K562 (cell line): ENCODE results near the gene ZNF189. TPM values are rescaled to one million over a fixed set of nuclear protein-coding genes. Genes with fewer than 3 reads are reported as not detected.

Experiments
- ATAC-seq: fragments of 200-7000 bp; cut with Tn5 transposase; 3 replicates; pipeline ENCODE4 v1.9.1; 2020; ENCODE audit warnings: moderate library complexity
- BruUV-seq: library from RNA; stranded (reverse); fragments of 400-500 nt; replicated peaks from 2 replicates; lab custom pipeline; 2021; lab: Mats Ljungman, UMichigan
- CTCF ChIA-PET: fragments of 300-600 bp; formaldehyde crosslinking; extraction: SDS; loops from one replicate; lab custom pipeline; 2021; ENCODE audit warnings: low intra/inter-chr PET ratio; lab: Yijun Ruan, JAX
- POLR2A ChIA-PET: fragments of 300-600, 350-650 bp; sonication (Branson Sonifier 250); formaldehyde crosslinking; extraction: SDS; loops from one replicate; lab custom pipeline; 2021; ENCODE audit warnings: antibody characterized with exemption, inconsistent platforms; lab: Yijun Ruan, JAX
- DNase-seq, 4 experiments: peaks; one replicate each; pipeline versions ENCODE4 v3.0.0 to v3.0.0-alpha.2; 2011 to 2018; ENCODE audit warnings: low spot score in 3 of 4, mixed read lengths in 3 of 4; ENCODE audit errors: extremely low read depth in 1 of 4
- FAIRE-seq: peaks from 2 replicates; lab custom pipeline; 2011; peaks lifted over from hg19 to GRCh38; lab: Jason Lieb, UNC
- H2AFZ ChIP-seq: 2 replicates; pipeline ENCODE4 v1.6.0; 2011; ENCODE audit warnings: low read depth, low read length, control low read depth, inconsistent platforms
- H3K27ac ChIP-seq: fragments of 200-600 bp; 3 replicates; pipeline ENCODE4 v1.8.0; 2011; ENCODE audit warnings: low read depth, mild to moderate bottlenecking, control low read depth, inconsistent platforms, low read length, moderate library complexity, mixed read lengths; ENCODE audit errors: extremely low read depth
- H3K27me3 ChIP-seq, 2 experiments: fragments of 300-600 bp in 1 of 2; 2 replicates in 1 of 2; 3 replicates in 1 of 2; pipeline versions ENCODE4 v1.6.0 to v1.8.0; 2011; ENCODE audit warnings: inconsistent platforms in 2 of 2, low read length in 2 of 2, mild to moderate bottlenecking in 1 of 2, mixed read lengths in 1 of 2, moderate library complexity in 1 of 2; ENCODE audit not compliant: control insufficient read depth in 2 of 2, insufficient read depth in 2 of 2
- H3K36me3 ChIP-seq: fragments of 300-600 bp; 3 replicates; pipeline ENCODE4 v1.8.0; 2011; ENCODE audit warnings: mild to moderate bottlenecking, low read length, inconsistent platforms; ENCODE audit not compliant: control insufficient read depth, insufficient read depth
- H3K4me1 ChIP-seq, 2 experiments: fragments of 200-600 bp in 1 of 2; replicated peaks in 1 of 2; 2 replicates in 1 of 2; 3 replicates in 1 of 2; pipeline versions ENCODE4 v1.5.1 to v1.8.0; 2011; ENCODE audit warnings: inconsistent platforms in 2 of 2, low read length in 2 of 2, mild to moderate bottlenecking in 1 of 2, mixed read lengths in 1 of 2, moderate library complexity in 1 of 2; ENCODE audit not compliant: control insufficient read depth in 2 of 2, insufficient read depth in 2 of 2
- H3K4me2 ChIP-seq: 2 replicates; pipeline ENCODE4 v1.6.1; 2011; ENCODE audit warnings: low read length, control low read depth, inconsistent platforms, mixed read lengths; ENCODE audit not compliant: insufficient read depth
- H3K4me3 ChIP-seq: fragments of 200-600 bp; sonication (generic), shearing (Covaris generic); 2 replicates; pipeline ENCODE4 v1.5.1; 2016; ENCODE audit warnings: control low read depth, inconsistent platforms
- H3K79me2 ChIP-seq: fragments of 200-600 bp; 3 replicates; pipeline ENCODE4 v1.8.0; 2011; ENCODE audit warnings: low read length, inconsistent platforms; ENCODE audit not compliant: control insufficient read depth, insufficient read depth
- H3K9ac ChIP-seq, 2 experiments: 2 replicates each; pipeline versions ENCODE4 v1.6.0 to v1.6.1; 2011; ENCODE audit warnings: low read depth in 2 of 2, low read length in 2 of 2, control low read depth in 1 of 2, inconsistent platforms in 1 of 2, mild to moderate bottlenecking in 1 of 2, mixed read lengths in 1 of 2; ENCODE audit not compliant: insufficient read depth in 1 of 2
- H3K9me1 ChIP-seq: one replicate; pipeline ENCODE4 v1.6.0; 2011; ENCODE audit warnings: inconsistent platforms, mild to moderate bottlenecking, low read length, moderate library complexity; ENCODE audit not compliant: control insufficient read depth, insufficient read depth
- H3K9me3 ChIP-seq: replicated peaks from 2 replicates; pipeline ENCODE4 v1.5.1; 2011; ENCODE audit warnings: low read depth, low read length, inconsistent platforms; ENCODE audit not compliant: control insufficient read depth, insufficient read depth
- H4K20me1 ChIP-seq: replicated peaks from 2 replicates; pipeline ENCODE4 v1.6.1; 2011; ENCODE audit warnings: low read length, inconsistent platforms, mixed read lengths; ENCODE audit not compliant: control insufficient read depth, insufficient read depth
- ARID1B ChIP-seq: fragments of 450-650 bp; IDR thresholded peaks from 2 replicates; pipeline ENCODE4 v1.6.1; 2016; ENCODE audit warnings: antibody characterized with exemption, mild to moderate bottlenecking, inconsistent platforms
- BDP1 ChIP-seq: IDR thresholded peaks from 3 replicates; pipeline ENCODE4 v1.6.1; 2011; ENCODE audit not compliant: insufficient read length, insufficient read depth
- CBFA2T2 ChIP-seq: fragments of 450-650 bp; conservative IDR thresholded peaks from 2 replicates; pipeline ENCODE4 v1.6.1; 2017; ENCODE audit warnings: mild to moderate bottlenecking
- CBFA2T3 ChIP-seq: fragments of 450-650 bp; IDR thresholded peaks from 2 replicates; pipeline ENCODE4 v1.6.1; 2017
- CCNT2 ChIP-seq: IDR thresholded peaks from 2 replicates; pipeline ENCODE4 v1.6.1; 2011; ENCODE audit warnings: borderline replicate concordance, low read depth, mild to moderate bottlenecking, moderate library complexity, mixed read lengths, low read length; ENCODE audit not compliant: insufficient read length; ENCODE audit errors: extremely low read depth
- EGR1 ChIP-seq: fragments of 450-650 bp; conservative IDR thresholded peaks from 2 replicates; pipeline ENCODE4 v1.6.1; 2017; ENCODE audit warnings: mild to moderate bottlenecking
- EHMT2 ChIP-seq: fragments of 450-650 bp; IDR thresholded peaks from 2 replicates; pipeline ENCODE4 v1.6.1; 2018; ENCODE audit warnings: antibody characterized with exemption
- GATA2 ChIP-seq: sonication (generic); formaldehyde crosslinking; IDR thresholded peaks from 2 replicates; pipeline ENCODE4 v1.4.0; 2020; ENCODE audit warnings: mild to moderate bottlenecking, missing genetic modification reagents
- KDM1A ChIP-seq, 2 experiments: fragments of 450-650 bp; IDR thresholded peaks; 2 replicates each; pipeline ENCODE4 v1.6.1; 2016; ENCODE audit warnings: mild to moderate bottlenecking in 2 of 2
- KLF16 ChIP-seq: IDR thresholded peaks from 2 replicates; pipeline ENCODE4 v1.6.1; 2016; ENCODE audit warnings: antibody characterized with exemption
- MTA2 ChIP-seq: fragments of 450-650 bp; IDR thresholded peaks from 2 replicates; pipeline ENCODE4 v1.6.1; 2016; ENCODE audit warnings: low read depth
- NCOR1 ChIP-seq: fragments of 450-650 bp; IDR thresholded peaks from 2 replicates; pipeline ENCODE4 v1.6.1; 2016; ENCODE audit warnings: mild to moderate bottlenecking, moderate library complexity
- NFIX ChIP-seq: fragments of 250-450 bp; sonication (Bioruptor Pico); IDR thresholded peaks from 2 replicates; pipeline ENCODE4 v1.4.0; 2020; ENCODE audit warnings: low read depth, mild to moderate bottlenecking, moderate library complexity
- POLR2H ChIP-seq: IDR thresholded peaks from 2 replicates; pipeline ENCODE4 v1.6.1; 2016; ENCODE audit warnings: missing genetic modification characterization, low read depth, mild to moderate bottlenecking, control low read depth, missing compliant biosample characterization, moderate library complexity
- SMARCA4 ChIP-seq: fragments of 450-650 bp; IDR thresholded peaks from 2 replicates; pipeline ENCODE4 v1.6.1; 2016
- SOX6 ChIP-seq: fragments of 450-650 bp; IDR thresholded peaks from 2 replicates; pipeline ENCODE4 v1.6.1; 2014; ENCODE audit warnings: mild to moderate bottlenecking
- TCF3 ChIP-seq: sonication (generic); formaldehyde crosslinking; IDR thresholded peaks from 2 replicates; pipeline ENCODE4 v1.4.0; 2020; ENCODE audit warnings: mild to moderate bottlenecking, missing genetic modification reagents
- TEAD4 ChIP-seq, 2 experiments: sonication (generic) in 1 of 2; formaldehyde crosslinking in 1 of 2; IDR thresholded peaks; 2 replicates each; pipeline versions ENCODE4 v1.6.1 to v1.8.0; 2012 to 2022; ENCODE audit warnings: borderline replicate concordance in 1 of 2, inconsistent platforms in 1 of 2, low read length in 1 of 2, mild to moderate bottlenecking in 1 of 2, missing genetic modification reagents in 1 of 2
- TRIM24 ChIP-seq, 2 experiments: fragments of 450-650 bp; IDR thresholded peaks; 2 replicates each; pipeline ENCODE4 v1.6.1; 2016
- ZNF79 ChIP-seq: fragments of 250-450 bp; sonication (Bioruptor Pico); IDR thresholded peaks from 2 replicates; pipeline ENCODE4 v1.4.0; 2020; ENCODE audit warnings: low read depth, mild to moderate bottlenecking, moderate library complexity
- WGBS: fragments of 100-300 bp; shearing (Covaris generic); methylation state at CpG from one replicate; pipeline ENCODE4 v1.1.6; 2016; ENCODE audit warnings: low coverage, mixed read lengths; ENCODE audit not compliant: insufficient coverage; ENCODE audit errors: missing lambda C conversion rate; 5-methylcytosine and 5-hydroxymethylcytosine counted together
- in situ Hi-C: fragments of 300-500 bp; cut with MboI; formaldehyde crosslinking; loops from 4 replicates; pipeline ENCODE4 v1.15.0; 2018; ENCODE audit warnings: inconsistent platforms, mixed read lengths
- intact Hi-C: fragments of 100-400 bp; cut with micrococcal nuclease; formaldehyde crosslinking; loops from 2 replicates; pipeline ENCODE4 v1.14.2; 2022
- polyA plus RNA-seq, 8 experiments: library from polyadenylated mRNA; depleted of rRNA in 4 of 8; stranded (reverse) in 5 of 8; unstranded in 3 of 8; fragments of >200 nt; fragmentation: Nextera tagmentation in 2 of 8; fragmentation: Illumina TruSeq in 1 of 8; extraction: Ambion mirVana in 2 of 8; extraction: Trizol in 1 of 8; gene quantifications; 2 replicates each; pipeline versions ENCODE4 v1.2.1 to v1.2.3, GENCODE V29; 2011 to 2014; ENCODE audit warnings: inconsistent platforms in 1 of 8, missing spikeins in 1 of 8
- total RNA-seq, 7 experiments: library from RNA; depleted of rRNA in 6 of 7; stranded (reverse); fragments of >200 nt in 6 of 7; fragmentation: Illumina TruSeq in 2 of 7; extraction: Trizol in 2 of 7; gene quantifications; 2 replicates each; pipeline versions ENCODE4 v1.2.1 to v1.2.3, GENCODE V29; 2011 to 2021; ENCODE audit warnings: low replicate concordance in 1 of 7
- TF ChIP-seq, protein P1 (sequence below), 2 experiments: fragments of 450-650 bp; conservative IDR thresholded peaks; 2 replicates each; pipeline ENCODE4 v1.6.1; 2017; ENCODE audit warnings: mild to moderate bottlenecking in 2 of 2, moderate library complexity in 2 of 2

The ZNF189 gene
- total and polyA plus RNA-seq, 9 of the 15 experiments (the other 6 are each of a cell fraction or from before 2014, with no cell fraction given) = 2.4 to 15.3 (median 6.4) TPM

DNA sequence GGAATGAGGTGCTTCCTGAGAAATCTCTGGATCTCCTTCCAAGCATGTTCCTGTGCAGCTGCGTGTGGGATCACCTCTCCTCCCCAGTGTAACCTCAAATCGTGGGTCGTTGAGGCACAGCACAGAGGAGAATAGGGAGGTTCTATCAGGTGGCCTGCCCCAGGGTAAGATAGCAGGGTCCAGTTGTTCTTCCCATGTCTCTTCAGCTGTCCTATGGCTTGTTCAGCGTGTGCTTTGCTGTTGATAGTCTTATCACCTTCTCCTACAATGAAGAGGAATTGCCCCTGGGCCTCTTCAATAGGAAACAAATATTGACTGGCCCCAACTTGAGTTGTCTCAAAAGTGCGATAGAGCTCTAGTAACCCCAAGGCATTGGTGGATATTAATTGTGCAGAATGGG is 36.2 kb upstream of the ZNF189 start:
- POLR2A ChIA-PET = interaction anchor here (0.9 to 1.5 kb wide), 2 partner anchors 14 to 20 kb away, joined by 3 read pairs; no protein-coding TSS in a partner anchor
- Histone ChIP-seq H2AFZ (peak overlapping the region; percentile 72), H3K4me1 (peaks cover 15 to 43% of the 10 kb centered on the region in 2 experiments), H3K4me2 (peak overlapping the region; percentile 58), H3K27ac (peak overlapping the region; percentile 46; the same call in 2 of the 3 replicates), H3K9me1 (no peaks in the 10 kb centered on the region), H3K79me2 (no peaks in the 10 kb centered on the region), H3K27me3 (no peaks in the 10 kb centered on the region), H3K4me3 (no peak overlapping the region), H3K9ac (peak overlapping the region; percentile 13 to 85; a peak in 2 of 4 replicates), H3K9me3 (no peaks in the 10 kb centered on the region), H4K20me1 (no peaks in the 10 kb centered on the region), H3K36me3 (no peaks in the 10 kb centered on the region)
- CTCF ChIA-PET = no interaction called here
- peak; percentile 83 for FAIRE-seq
- no TSS peak for BruUV-seq
- 3% methylated on average over 5 of the region's 5 CpGs for WGBS
- intact Hi-C loops (no loop called here), in situ Hi-C loops (no loop called here)
- peak; percentile 66 for ATAC-seq
- peak; percentile 47 to 75 (median 56) for DNase-seq
- TF ChIP-seq GATA2 (CRISPR knock-in tag) (0 out of 2 replicates have a peak, but pooled peaks have one; percentile 19), SOX6 (peak; percentile 57; the same call in 1 of the 2 replicates), TCF3 (peak; percentile 74), SMARCA4 (peak; percentile 50; the same call in 1 of the 2 replicates), KLF16 (0 out of 2 replicates have a peak, but pooled peaks have one; percentile 19), POLR2H (tag) (no peak), KDM1A (IDR thresholded peaks at IDR 0.05) (peak in 1 of 2 experiments; percentile 35; a peak in 1 of 4 replicates), TRIM24 (IDR thresholded peaks at IDR 0.05) (0 out of 4 replicates have a peak, but pooled peaks of 1 of the 2 experiments have one; percentile 48), CCNT2 (peak; percentile 17), NFIX (no peak), ARID1B (peak; percentile 67), MTA2 (peak; percentile 32; the same call in 1 of the 2 replicates), CBFA2T2 (peak; percentile 76), ZNF79 (no peak), CBFA2T3 (peak; percentile 85), NCOR1 (peak; percentile 65; the same call in 1 of the 2 replicates), EHMT2 (peak; percentile 45; the same call in 1 of the 2 replicates), EGR1 (no peak), TEAD4 (IDR thresholded peaks at IDR 0.05; ENCODE audit: low read length) (peak; percentile 68), TEAD4 (CRISPR knock-in tag; IDR thresholded peaks at IDR 0.05; ENCODE audit: borderline replicate concordance) (no peak), BDP1 (no peak)
- TF ChIP-seq, protein P1, sequence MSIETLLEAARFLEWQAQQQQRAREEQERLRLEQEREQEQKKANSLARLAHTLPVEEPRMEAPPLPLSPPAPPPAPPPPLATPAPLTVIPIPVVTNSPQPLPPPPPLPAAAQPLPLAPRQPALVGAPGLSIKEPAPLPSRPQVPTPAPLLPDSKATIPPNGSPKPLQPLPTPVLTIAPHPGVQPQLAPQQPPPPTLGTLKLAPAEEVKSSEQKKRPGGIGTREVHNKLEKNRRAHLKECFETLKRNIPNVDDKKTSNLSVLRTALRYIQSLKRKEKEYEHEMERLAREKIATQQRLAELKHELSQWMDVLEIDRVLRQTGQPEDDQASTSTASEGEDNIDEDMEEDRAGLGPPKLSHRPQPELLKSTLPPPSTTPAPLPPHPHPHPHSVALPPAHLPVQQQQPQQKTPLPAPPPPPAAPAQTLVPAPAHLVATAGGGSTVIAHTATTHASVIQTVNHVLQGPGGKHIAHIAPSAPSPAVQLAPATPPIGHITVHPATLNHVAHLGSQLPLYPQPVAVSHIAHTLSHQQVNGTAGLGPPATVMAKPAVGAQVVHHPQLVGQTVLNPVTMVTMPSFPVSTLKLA (conservative IDR thresholded peaks at IDR 0.05) = 0 out of 4 replicates have a peak, but pooled peaks of 1 of the 2 experiments have one; percentile 18
